HG03432 (cell line): ENCODE data around the gene CX3CL1.
"Not testable (repeated sequence)": the region's sequence is repeated elsewhere in the genome, so short reads cannot be mapped to it uniquely, and the experiment has no call there.

Experiments used
- ATAC-seq: cut with Tn5 transposase; IDR thresholded peaks from one replicate; pipeline ENCODE4 v1.9.1; 2021; ENCODE audit warnings: mild to moderate bottlenecking, moderate library complexity; ENCODE audit not compliant: unreplicated experiment

The CX3CL1 gene

DNA sequence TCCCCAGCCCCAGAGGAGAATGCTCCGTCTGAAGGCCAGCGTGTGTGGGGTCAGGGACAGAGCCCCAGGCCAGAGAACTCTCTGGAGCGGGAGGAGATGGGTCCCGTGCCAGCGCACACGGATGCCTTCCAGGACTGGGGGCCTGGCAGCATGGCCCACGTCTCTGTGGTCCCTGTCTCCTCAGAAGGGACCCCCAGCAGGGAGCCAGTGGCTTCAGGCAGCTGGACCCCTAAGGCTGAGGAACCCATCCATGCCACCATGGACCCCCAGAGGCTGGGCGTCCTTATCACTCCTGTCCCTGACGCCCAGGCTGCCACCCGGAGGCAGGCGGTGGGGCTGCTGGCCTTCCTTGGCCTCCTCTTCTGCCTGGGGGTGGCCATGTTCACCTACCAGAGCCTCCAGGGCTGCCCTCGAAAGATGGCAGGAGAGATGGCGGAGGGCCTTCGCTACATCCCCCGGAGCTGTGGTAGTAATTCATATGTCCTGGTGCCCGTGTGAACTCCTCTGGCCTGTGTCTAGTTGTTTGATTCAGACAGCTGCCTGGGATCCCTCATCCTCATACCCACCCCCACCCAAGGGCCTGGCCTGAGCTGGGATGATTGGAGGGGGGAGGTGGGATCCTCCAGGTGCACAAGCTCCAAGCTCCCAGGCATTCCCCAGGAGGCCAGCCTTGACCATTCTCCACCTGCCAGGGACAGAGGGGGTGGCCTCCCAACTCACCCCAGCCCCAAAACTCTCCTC lies 10.4 kb downstream of the CX3CL1 start:
- ATAC-seq, result no peak

DNA sequence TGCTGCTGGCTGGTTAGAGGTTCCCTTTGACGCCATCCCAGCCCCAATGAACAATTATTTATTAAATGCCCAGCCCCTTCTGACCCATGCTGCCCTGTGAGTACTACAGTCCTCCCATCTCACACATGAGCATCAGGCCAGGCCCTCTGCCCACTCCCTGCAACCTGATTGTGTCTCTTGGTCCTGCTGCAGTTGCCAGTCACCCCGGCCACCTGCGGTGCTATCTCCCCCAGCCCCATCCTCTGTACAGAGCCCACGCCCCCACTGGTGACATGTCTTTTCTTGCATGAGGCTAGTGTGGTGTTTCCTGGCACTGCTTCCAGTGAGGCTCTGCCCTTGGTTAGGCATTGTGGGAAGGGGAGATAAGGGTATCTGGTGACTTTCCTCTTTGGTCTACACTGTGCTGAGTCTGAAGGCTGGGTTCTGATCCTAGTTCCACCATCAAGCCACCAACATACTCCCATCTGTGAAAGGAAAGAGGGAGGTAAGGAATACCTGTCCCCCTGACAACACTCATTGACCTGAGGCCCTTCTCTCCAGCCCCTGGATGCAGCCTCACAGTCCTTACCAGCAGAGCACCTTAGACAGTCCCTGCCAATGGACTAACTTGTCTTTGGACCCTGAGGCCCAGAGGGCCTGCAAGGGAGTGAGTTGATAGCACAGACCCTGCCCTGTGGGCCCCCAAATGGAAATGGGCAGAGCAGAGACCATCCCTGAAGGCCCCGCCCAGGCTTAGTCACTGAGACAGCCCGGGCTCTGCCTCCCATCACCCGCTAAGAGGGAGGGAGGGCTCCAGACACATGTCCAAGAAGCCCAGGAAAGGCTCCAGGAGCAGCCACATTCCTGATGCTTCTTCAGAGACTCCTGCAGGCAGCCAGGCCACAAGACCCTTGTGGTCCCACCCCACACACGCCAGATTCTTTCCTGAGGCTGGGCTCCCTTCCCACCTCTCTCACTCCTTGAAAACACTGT lies 11.3 kb downstream of the CX3CL1 start:
- ATAC-seq, result no peak

DNA sequence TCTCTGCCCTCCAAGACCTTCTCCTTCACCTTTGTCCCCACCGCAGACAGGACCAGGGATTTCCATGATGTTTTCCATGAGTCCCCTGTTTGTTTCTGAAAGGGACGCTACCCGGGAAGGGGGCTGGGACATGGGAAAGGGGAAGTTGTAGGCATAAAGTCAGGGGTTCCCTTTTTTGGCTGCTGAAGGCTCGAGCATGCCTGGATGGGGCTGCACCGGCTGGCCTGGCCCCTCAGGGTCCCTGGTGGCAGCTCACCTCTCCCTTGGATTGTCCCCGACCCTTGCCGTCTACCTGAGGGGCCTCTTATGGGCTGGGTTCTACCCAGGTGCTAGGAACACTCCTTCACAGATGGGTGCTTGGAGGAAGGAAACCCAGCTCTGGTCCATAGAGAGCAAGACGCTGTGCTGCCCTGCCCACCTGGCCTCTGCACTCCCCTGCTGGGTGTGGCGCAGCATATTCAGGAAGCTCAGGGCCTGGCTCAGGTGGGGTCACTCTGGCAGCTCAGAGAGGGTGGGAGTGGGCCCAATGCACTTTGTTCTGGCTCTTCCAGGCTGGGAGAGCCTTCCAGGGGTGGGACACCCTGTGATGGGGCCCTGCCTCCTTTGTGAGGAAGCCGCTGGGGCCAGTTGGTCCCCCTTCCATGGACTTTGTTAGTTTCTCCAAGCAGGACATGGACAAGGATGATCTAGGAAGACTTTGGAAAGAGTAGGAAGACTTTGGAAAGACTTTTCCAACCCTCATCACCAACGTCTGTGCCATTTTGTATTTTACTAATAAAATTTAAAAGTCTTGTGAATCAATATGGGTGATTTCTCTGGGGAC lies 12.2 kb downstream of the CX3CL1 start:
- no peak for ATAC-seq

DNA sequence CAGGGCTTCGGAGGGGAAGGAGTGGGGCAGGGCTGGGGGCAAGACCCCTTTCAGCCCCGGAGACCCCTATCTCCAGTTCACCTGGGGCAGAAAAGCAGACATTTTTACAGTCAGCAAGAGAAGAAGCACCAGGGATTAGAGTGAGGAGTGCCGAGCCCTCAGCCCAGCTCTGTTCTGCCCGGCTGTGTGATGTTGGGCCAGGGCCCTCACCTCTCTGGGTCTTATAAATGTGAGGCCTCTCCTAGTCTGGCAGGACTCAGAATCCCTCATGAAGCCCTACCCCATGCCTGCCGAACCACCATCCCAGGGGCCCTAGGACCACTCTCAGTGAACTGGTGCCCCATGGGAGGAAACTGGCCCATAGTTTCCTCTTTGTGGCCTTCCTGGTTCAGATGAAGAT lies 12.8 kb downstream of the CX3CL1 start:
- ATAC-seq, result no peak

DNA sequence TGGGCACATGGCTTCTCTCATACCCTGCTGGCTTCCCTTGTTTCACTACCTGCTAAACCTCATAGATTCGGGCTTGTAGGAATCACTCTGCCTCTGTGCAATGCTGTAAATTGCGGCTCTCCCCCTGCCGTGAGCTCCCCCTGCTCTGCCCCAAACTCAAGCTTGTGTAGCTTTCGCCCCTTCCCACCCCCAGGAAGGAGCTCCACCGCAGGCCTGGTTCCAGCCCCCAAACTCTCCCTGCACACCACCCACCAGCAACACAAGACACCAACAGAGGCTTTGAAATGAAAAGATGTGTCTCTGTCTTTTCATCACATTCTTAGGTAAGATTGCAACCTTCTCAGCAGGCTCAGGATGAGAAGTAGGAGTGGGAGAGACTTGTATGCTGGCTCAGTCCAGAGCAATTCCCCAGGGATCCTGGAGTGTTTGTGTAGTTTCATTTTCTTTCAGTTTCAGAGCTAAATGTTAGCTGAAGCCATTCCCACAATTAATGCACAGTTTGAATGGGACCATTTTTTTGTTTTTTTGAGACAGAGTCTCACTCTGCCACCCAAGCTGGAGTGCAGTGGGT lies 14.2 kb downstream of the CX3CL1 start:
- no peak for ATAC-seq

DNA sequence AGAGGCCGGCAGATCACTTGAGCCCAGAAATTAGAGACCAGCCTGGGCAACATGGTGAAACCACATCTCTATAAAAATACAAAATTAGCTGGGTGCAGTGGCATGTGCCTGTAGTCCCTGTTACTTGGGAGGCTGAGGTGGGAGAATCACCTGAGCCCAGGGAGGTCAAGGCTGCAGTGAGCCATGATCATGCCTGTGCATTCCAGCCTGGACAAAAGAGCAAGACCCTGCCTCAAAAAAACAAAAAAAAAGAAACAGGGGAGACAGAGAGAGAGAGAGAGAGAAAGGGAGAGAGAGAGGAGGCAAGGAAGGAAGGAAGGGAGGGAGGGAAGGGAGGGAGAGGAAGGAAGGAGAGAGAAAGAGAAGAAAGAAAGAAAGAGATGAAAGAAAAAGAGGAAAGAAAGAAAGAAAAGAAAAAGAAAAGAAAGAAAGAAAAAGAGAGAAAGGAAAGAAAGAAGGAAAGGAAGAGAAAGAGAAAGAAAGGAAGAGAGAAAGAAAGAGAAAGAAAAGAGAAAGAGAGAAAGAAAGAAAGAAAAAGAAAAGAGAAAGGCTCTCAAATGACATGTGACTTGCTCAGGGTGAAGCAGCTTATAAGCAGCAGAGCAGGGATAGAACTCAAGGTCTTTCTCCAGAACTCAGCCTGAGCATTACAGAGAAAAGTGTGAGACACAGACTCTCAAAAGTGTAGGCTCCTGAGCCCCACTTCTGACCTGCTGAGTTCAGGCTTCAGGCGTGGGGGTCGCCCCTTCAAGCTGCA lies 15.5 kb downstream of the CX3CL1 start:
- ATAC-seq, result peak; percentile 37

DNA sequence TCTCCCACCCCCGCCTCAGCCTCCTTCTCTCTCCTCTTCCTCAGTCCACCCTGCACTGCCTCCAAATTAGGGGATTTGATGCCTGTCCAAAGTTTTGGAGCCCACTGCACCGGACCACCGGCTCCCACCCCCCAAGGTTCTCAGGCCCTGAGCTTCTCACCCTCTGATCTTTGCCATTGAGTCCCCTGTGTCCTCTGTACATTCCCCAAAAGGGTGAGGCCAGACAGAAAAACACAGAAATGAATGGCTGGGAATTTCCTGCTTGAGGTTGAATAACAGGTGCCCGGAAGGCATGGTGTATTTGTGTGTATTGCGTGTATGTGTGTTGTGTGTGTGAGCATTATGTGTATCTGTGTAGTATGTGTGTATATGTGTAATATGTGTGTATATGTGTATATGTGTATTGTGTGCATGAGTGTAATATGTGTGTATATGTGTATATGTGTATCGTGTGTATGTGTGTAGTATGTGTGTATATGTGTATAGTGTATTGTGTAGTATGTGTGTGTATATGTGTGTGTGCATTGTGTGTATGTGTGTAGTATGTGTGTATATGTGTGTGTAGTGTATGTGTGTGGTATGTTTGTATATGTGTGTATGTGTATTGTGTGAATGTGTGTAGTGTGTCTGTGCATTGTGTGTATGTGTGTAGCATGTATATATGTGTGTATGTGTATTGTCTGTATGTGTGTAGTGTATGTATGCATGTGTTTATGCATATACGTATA lies 16.2 kb downstream of the CX3CL1 start:
- ATAC-seq, result peak; percentile 59

DNA sequence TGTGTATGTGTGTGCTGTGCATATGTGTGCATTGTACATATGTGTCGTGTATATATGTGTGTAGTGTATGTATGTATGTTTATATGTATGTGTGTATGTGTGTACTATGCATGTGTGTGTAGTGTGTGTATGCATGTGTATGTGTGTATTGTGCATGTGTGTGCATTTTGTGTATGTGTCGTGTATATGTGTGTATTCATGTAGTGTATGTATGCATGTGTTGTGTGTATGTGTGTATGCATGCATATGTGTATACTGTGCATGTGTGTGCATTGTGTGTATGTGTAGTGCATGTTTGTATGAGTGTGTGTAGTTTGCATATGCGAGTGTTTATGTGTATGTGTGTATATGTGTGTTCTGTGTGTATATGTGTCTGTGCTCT lies 16.8 kb downstream of the CX3CL1 start:
- ATAC-seq, result no peak

DNA sequence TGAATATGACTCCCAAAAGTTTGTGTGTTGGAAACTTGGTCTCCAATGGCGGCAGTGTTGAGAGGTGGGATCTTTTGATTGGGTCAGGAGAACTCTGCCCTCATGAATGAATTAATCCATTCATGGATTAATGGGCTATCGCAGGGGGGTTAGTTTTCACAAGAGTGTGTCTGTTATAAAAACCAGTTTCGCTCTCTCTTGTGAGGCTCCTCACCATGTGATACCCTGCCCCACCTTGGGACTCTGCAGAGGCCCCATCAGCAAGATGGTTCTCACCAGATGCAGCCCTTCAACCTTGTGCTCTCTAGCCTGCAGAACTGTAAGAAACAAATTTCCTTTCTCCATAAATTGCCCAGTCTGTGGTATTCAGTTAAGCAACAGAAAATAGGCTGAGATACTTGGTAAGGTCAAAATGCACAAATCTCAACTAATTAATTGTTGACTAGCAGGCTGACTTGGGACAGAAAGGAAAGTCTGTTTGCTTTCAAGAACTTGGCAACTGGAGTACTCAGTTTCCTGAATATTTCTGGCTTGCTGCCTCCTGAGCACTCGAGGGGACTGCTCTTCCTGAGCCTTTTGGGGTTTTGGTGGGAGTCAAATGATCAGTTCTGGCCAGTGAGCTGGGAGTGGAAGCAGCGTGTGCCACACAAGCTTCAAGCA lies 18.5 kb downstream of the CX3CL1 start:
- no peak for ATAC-seq

DNA sequence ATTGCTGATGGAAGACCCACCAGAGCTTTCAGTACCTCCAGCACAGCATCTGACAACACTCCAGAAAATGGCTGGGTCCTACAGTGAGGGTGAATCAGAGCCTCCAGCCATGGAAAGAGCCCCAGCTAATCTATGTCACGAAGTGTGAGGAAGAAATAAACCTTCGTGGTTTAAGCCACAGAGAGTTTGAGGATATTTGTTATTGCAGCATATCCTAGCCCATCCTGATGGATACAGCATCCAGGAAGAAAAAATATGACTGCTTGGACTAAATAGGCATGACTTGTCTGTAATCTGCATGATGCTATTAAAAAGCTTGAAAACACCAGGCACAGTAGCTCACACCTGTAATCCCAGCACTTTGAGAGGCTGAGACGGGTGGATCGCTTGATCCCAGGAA lies 19.0 kb downstream of the CX3CL1 start:
- no peak for ATAC-seq

DNA sequence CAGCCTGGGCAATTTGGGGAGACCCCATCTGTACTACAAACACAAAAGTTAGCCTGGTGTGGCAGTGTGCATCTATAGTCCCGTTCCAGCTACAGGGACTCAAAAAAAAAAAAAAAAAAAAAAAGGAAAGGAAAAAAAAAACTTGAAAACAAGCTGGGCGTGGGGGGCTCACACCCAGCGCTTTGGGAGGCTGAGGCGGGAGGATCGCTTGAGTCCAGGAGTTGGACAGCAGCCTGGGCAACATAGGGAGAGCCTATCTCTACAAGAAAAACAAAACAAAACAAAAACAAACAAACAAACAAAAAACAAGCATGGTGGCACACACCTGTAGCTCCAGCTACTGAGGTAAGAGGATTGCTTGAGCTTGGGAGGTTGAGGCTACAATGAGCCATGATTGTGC lies 19.4 kb downstream of the CX3CL1 start:
- no peak for ATAC-seq

DNA sequence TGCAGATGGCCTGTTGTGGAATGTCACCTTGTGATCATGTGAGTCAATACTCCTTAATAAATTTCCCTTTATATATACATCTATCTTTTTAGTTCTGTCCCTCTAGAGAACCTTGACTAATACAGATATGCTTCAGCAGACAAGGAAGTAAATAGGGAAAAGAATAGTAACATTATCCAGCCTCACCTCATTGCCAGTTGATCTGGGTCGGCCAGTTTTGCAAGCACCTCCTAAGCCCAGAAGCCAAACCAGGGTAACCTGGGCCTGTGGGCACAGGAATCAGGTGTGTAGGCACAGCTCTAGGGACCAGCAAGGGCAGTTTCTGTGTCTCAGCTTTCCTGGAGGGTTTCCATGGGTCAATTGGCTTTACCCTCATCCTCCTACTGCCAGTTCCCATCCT lies 20.4 kb downstream of the CX3CL1 start:
- ATAC-seq, result no peak

DNA sequence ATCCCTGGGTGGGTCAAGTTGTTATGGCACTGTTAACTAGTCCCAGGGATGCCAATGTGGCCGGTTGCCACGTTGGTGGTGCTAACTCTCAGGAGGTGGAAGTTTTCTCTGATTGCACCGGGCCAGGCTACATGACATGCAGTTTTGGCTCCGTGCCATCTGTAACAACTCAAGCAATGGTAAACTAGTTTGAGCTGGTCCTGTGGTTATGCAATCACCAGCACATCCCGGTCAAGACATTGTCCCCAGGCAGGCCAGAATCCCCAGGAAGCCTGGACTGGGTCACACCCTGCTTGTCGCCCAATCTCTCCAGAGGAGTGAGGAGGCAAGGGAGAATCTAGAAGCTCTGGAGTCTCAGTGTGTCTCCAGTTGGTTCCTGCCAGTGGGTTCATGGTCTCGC lies 22.2 kb downstream of the CX3CL1 start:
- no peak for ATAC-seq

DNA sequence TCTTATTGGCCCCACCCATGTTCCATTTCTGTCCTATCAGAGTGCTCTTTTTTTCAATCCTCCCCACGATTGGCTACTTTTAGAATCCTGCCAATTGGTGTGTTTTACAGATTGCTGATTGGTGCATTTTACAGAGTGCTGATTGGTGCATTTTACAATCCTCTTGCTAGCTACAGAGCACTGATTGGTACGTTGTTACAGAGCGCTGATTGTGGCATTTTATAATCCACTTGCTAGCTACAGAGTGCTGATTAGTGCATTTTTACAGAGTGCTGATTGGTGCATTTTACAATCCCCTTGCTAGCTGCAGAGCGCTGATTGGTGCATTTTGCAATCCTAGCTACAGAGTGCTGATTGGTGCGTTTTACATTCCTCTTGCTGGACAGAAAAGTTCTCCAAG lies 22.7 kb downstream of the CX3CL1 start:
- ATAC-seq, result no peak

DNA sequence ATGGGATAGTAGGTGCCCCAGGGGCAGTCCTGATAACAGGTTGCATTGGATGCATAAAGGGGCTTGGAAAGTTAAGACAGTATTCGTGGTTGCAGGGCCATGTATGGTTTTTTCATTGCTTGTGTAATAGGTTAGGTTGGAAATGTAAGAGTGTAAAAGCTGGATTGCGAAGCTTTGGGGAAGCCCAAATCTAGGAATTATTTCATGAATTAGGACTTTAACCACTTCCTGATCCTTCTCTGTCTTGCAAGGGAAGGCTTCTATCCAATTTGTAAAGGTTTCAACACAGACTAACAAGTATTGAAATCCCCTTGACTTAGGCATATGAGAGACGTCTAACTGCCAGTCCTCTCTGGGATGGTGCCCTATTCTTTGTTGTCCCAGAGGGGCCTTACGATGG lies 24.5 kb downstream of the CX3CL1 start:
- ATAC-seq, result no peak

DNA sequence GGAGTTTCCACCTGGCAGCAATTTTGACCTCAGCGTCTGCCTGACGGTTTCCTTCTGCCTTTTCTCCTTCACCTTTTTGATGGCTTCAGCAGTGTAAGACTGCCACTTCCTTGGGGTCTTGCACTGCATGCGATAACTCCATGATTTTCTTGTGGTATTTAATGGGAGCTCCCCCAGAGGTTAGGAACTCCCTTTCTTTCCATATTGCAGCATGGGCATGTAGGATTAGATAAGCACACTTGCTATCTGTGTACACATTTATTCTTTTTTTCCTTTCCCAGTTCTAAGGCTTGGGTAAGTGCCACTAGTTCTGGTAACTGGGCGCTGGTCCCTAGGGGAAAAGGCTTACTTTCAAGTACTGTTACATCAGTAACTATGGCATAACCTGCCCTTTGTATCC lies 25.2 kb downstream of the CX3CL1 start:
- ATAC-seq, result not testable (repeated sequence)

DNA sequence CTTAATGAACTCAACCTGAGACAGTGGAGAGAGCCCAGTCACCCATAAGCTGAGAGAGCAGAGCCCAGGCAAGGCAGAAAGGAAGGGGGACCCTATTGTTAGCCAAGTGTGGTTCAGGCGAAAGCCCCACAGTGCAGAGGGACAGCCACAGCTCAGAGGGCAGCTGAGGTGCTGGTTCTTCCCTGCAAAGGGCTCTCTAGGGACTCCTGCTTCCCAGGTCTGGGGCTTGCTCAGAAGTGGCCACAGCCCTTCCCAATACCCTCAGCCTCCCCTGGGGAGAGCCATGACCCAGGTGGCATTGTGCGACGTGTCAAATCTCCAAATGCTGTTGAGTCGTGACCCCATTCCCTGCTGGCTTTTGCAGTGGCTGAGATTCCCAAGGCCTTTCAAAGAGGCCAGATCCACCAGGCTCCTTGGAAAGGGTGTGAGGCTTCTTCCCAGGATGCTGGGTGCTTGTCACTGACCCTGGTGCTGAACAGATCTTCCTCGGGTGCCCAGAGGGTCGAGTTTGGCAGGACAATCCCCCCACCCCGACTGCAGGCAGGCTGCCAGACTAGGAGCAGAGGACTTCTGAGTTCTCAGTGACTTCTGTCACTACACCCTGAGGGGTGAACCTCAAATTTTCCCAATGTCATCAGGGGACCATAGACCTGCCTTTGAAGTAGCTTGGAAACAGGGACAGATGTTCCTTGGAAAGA lies 29.8 kb downstream of the CX3CL1 start:
- no peak for ATAC-seq
